Activated B cell treated with CpG ODN at 0.5 μM for 24 hours (primary cell): ENCODE measurements around the gene ASTN1. TPM values are rescaled to one million over a fixed set of nuclear protein-coding genes. Genes with fewer than 3 reads are reported as not detected.

Experiments
- ATAC-seq: fragments of 200-7000 bp; cut with Tn5 transposase; one replicate; pipeline ENCODE4 v1.10.0; 2021; ENCODE audit warnings: low read depth, mild to moderate bottlenecking, moderate library complexity
- CTCF ChIA-PET: fragments of 350-600 bp; sonication (Branson Sonifier 250); formaldehyde crosslinking; loops from one replicate; lab custom pipeline; 2021; ENCODE audit warnings: antibody characterized with exemption; lab: Charles Lee
- POLR2A ChIA-PET: fragments of 350-600 bp; sonication (Branson Sonifier 250); formaldehyde crosslinking; loops from one replicate; lab custom pipeline; 2021; ENCODE audit warnings: antibody characterized with exemption; lab: Charles Lee
- DNase-seq: peaks from one replicate; pipeline ENCODE4 v3.0.0; 2022
- H3K27ac Mint-ChIP-seq: one replicate; pipeline ENCODE4 v1.8.0; 2020; ENCODE audit warnings: mixed read lengths
- H3K27me3 Mint-ChIP-seq: one replicate; pipeline ENCODE4 v1.8.0; 2021; ENCODE audit warnings: mixed read lengths
- H3K36me3 Mint-ChIP-seq: one replicate; pipeline ENCODE4 v1.8.0; 2021; ENCODE audit warnings: low read depth, mixed read lengths
- H3K4me1 Mint-ChIP-seq: one replicate; pipeline ENCODE4 v1.8.0; 2021; ENCODE audit warnings: mixed read lengths
- H3K4me3 Mint-ChIP-seq: one replicate; pipeline ENCODE4 v1.8.0; 2020; ENCODE audit warnings: mild to moderate bottlenecking, mixed read lengths
- H3K9me3 Mint-ChIP-seq: one replicate; pipeline ENCODE4 v1.8.0; 2020; ENCODE audit warnings: mixed read lengths
- intact Hi-C: fragments of 100-400 bp; cut with micrococcal nuclease; formaldehyde crosslinking; loops from one replicate; pipeline ENCODE4 v1.15.1; 2024
- total RNA-seq: library from RNA; stranded (reverse); gene quantifications from 2 replicates; pipeline ENCODE4 v1.2.3, GENCODE V29; 2022
- TF ChIP-seq, protein P1 (sequence below): fragments of 200-600 bp; IDR thresholded peaks from one replicate; pipeline ENCODE4 v1.8.0; 2022; ENCODE audit warnings: antibody characterized with exemption, mild to moderate bottlenecking

The ASTN1 gene
- total RNA-seq, 1 donor from 2014 or later = not detected

DNA sequence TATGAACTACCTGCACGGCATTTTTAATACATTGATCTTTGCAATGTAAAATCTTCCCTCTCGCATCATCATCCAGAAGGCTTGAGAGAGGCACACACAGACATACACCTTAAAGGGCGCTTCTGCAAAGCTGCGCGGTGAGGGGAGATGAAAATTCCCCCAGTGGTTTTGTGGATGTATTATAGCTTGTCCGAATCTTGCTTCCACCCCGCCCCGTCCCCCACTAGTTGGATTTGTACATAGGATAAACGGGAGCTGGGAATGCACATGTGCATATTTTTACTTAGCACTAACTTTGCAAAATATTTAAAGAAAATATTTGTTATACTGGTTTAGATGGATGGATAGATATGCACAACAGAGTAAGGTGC is 542 bp upstream of the ASTN1 start:
- intact Hi-C loops = no loop called here
- no peak for DNase-seq
- Mint-ChIP-seq H3K4me1 (peaks cover 4% of the 10 kb centered on the region), H3K27me3 (peaks cover 20% of the 10 kb centered on the region), H3K36me3 (no peaks in the 10 kb centered on the region), H3K9me3 (no peaks in the 10 kb centered on the region), H3K27ac (no peak overlapping the region), H3K4me3 (no peak overlapping the region)
- no peak for ATAC-seq
- ChIA-PET POLR2A (no interaction called here), CTCF (no interaction called here)
- TF ChIP-seq, protein P1, sequence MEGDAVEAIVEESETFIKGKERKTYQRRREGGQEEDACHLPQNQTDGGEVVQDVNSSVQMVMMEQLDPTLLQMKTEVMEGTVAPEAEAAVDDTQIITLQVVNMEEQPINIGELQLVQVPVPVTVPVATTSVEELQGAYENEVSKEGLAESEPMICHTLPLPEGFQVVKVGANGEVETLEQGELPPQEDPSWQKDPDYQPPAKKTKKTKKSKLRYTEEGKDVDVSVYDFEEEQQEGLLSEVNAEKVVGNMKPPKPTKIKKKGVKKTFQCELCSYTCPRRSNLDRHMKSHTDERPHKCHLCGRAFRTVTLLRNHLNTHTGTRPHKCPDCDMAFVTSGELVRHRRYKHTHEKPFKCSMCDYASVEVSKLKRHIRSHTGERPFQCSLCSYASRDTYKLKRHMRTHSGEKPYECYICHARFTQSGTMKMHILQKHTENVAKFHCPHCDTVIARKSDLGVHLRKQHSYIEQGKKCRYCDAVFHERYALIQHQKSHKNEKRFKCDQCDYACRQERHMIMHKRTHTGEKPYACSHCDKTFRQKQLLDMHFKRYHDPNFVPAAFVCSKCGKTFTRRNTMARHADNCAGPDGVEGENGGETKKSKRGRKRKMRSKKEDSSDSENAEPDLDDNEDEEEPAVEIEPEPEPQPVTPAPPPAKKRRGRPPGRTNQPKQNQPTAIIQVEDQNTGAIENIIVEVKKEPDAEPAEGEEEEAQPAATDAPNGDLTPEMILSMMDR = no peak

DNA sequence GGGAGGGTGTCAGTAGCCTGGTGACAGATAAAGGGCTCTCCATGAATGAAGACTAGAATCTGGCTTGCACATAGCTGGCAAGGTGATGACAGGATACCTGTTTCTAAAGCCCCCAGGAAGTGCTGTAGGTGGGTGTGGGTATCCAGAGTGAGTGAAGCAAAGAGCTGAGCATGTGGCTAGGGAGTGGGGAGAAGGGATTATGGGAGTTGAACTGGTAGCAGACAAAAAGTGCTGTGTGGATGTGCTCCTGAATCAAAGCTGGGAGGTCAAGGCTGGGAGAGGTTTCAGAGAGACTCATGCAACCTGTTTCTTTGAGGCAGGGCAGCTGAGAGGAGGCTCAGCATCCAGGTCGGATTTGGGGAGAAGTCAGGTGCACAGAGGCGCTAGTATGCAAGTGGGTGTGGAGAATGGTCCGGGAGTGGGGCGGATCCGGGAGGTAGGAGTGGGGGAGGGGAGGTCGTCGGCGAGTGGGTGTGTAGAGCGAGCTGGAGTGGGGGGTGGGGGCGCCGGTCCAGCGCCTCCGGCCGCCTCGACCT is 600 bp downstream of the ASTN1 start:
- H3K27ac Mint-ChIP-seq = no peak overlapping the region
- H3K27me3 Mint-ChIP-seq = peaks cover 20% of the 10 kb centered on the region
- ChIA-PET POLR2A (no interaction called here), CTCF (no interaction called here)
- no peak for ATAC-seq
- H3K9me3 Mint-ChIP-seq = no peaks in the 10 kb centered on the region
- intact Hi-C loops = no loop called here
- no peaks in the 10 kb centered on the region for H3K36me3 Mint-ChIP-seq
- H3K4me3 Mint-ChIP-seq = no peak overlapping the region
- TF ChIP-seq, protein P1 = no peak
- no peak for DNase-seq
- peaks cover 4% of the 10 kb centered on the region for H3K4me1 Mint-ChIP-seq

DNA sequence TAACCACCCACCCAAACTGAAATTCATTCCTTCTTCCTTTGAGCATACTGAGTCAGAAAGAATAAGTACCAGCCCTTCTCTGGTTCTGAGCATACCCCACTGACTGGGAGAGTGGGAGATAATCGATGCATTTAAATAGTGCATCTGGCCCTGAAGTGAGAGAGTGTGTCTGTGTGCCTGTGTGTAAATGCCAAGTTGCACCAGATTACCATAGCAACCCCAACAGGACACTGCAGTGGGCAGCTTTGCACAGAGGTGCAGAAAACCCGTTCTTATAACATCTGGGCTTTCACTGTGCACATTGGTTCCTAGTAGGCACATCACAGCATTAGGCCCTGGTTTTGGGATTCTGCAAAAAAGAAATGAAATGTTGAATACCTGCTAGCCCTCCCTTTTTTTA is 2.3 kb downstream of the ASTN1 start:
- Mint-ChIP-seq H3K9me3 (no peaks in the 10 kb centered on the region), H3K4me3 (no peak overlapping the region)
- no peak for DNase-seq

DNA sequence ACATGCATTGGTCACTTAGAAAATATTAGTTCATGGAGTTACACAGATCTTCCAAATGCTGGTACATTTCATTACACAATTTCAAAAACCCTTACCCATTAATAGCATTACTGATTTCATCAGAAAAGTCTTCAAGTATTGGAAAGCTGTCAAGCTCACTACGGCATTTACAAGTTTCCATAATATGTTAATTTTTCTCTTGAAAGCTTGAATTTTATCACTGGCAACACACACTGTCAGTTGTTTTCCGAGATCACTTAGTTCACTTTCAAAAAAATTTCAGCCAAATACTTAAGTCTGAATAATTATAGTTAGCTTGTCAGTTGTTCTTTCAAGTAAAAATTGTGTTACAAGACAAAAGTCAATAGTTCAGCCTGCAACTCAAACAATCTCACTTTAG is 18.0 kb downstream of the ASTN1 start:
- intact Hi-C loops = no loop called here
- POLR2A ChIA-PET = no interaction called here
- Mint-ChIP-seq H3K4me3 (no peak overlapping the region), H3K36me3 (no peaks in the 10 kb centered on the region), H3K4me1 (no peaks in the 10 kb centered on the region), H3K27ac (no peak overlapping the region), H3K27me3 (no peaks in the 10 kb centered on the region), H3K9me3 (no peaks in the 10 kb centered on the region)
- ATAC-seq = no peak
- no peak for DNase-seq
- TF ChIP-seq, protein P1 = no peak
- CTCF ChIA-PET = no interaction called here

More for the DNA sequence above, 2.3 kb downstream of the ASTN1 start:
- ATAC-seq = no peak
- CTCF ChIA-PET = no interaction called here
- intact Hi-C loops = no loop called here
- peaks cover 20% of the 10 kb centered on the region for H3K27me3 Mint-ChIP-seq
- peaks cover 4% of the 10 kb centered on the region for H3K4me1 Mint-ChIP-seq
- H3K27ac Mint-ChIP-seq = no peak overlapping the region
- no peaks in the 10 kb centered on the region for H3K36me3 Mint-ChIP-seq
- POLR2A ChIA-PET = no interaction called here
- TF ChIP-seq, protein P1 = no peak

DNA sequence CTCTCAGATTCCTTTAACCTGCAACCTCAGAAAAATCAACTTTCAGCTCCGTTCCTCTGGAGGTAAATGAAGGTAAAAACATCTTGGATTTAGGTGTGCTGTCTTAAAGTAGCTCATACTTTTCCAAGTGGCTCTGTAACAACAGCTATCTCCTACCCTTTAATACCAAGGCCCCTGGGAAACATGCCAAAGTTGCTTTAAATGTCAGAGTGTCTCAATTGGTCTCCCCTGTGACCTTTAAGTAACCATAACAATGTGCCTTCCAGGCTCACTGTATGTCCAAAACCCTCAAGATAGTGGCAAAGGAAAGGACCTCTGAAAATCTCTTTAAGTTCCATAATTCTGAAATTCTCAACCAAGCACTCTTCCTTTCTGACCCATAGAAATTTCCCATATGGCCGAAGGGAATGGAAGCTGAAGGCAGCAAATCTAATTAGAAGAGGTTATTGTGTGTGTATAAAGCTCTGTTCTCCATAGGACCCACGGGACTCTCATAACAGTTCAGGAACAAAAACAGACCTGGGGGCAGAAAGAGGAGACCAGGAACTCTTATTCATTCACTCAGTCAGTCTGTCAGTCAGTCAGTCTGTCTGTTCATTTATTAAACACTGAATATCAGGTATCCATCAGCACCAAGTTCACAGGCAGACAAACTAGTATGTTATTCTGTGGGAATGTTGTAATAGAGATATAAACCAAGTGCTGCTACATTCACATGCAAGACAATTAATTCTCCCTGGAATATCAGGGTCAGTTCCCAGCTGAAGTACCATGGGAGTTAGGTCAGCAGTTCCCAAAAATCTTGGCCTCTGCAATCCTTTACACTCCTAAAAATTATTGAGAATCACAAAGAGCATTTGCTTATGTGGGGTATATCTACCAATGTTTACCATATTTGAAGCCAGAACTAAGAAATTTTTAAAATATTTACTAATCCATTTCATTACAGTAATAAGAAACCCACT is 19.1 kb downstream of the ASTN1 start:
- TF ChIP-seq, protein P1 = no peak
- Mint-ChIP-seq H3K9me3 (no peaks in the 10 kb centered on the region), H3K4me1 (peaks cover 5% of the 10 kb centered on the region), H3K27me3 (no peaks in the 10 kb centered on the region), H3K4me3 (no peak overlapping the region), H3K27ac (no peak overlapping the region), H3K36me3 (no peaks in the 10 kb centered on the region)
- ATAC-seq (no peak), DNase-seq (no peak)
- POLR2A ChIA-PET = no interaction called here
- intact Hi-C loops = no loop called here
- CTCF ChIA-PET = no interaction called here
